Gastrocnemius medialis (tissue), 4 donors: Measurements from ENCODE around the gene TMED1.

Source experiments
- CTCF ChIP-seq, 5 experiments: fragments of 450-650 bp in 3 of 5; fragments of 200-600 bp in 2 of 5; sonication (generic) in 2 of 5; IDR thresholded peaks in 4 of 5; conservative IDR thresholded peaks in 1 of 5; 1 replicate in 4 of 5; 2 replicates in 1 of 5; pipeline ENCODE4 v1.5.1; 2016 to 2019; ENCODE audit warnings: antibody characterized with exemption in 5 of 5, mild to moderate bottlenecking in 3 of 5, moderate library complexity in 3 of 5
- POLR2A ChIP-seq, 2 donors: fragments of 450-650 bp; IDR thresholded peaks; one replicate each; pipeline ENCODE4 v1.6.1; 2017; ENCODE audit warnings: antibody characterized with exemption in 2 of 2, mild to moderate bottlenecking in 2 of 2, moderate library complexity in 2 of 2

GRCh38 chr19:10870501-10870954 lies 34.5 kb upstream of the TMED1 start:
- TF ChIP-seq CTCF (IDR thresholded peaks at IDR 0.05 in 4 of 5, conservative IDR thresholded peaks at IDR 0.05 in 1 of 5) (no peak), POLR2A (IDR thresholded peaks at IDR 0.05) (no peak)
